Tibial nerve (tissue), 3 donors: ENCODE measurements around the gene HOXD9.

Source experiments
- POLR2A ChIP-seq, 2 donors: fragments of 450-650 bp; IDR thresholded peaks; one replicate each; pipeline ENCODE4 v1.6.1; 2017; ENCODE audit warnings: antibody characterized with exemption in 2 of 2, mild to moderate bottlenecking in 2 of 2, moderate library complexity in 2 of 2
- TF ChIP-seq, protein P1 (sequence below), 5 experiments: fragments of 200-600 bp in 3 of 5; fragments of 450-650 bp in 2 of 5; sonication (generic) in 3 of 5; IDR thresholded peaks; one replicate each; pipeline ENCODE4 v1.5.1; 2016 to 2019; ENCODE audit warnings: antibody characterized with exemption in 5 of 5, mild to moderate bottlenecking in 3 of 5, moderate library complexity in 2 of 5

DNA sequence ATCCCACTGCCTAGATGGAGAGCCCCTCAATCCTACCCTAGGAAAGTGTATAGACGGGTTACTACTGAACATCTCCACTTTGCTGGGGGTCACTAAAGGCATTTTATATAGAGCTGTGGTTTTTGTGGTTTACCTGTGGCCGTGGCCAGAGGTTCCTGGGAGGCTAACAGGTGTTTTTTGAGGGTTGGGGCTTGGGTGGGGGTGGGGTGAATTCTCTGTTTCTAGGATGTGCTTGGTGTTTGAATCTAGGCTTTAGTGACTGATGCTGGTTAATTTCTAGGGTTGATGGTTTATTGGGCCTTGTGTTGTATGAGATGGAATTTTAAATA, 14.7 kb downstream of the HOXD9 start:
- TF ChIP-seq, protein P1, sequence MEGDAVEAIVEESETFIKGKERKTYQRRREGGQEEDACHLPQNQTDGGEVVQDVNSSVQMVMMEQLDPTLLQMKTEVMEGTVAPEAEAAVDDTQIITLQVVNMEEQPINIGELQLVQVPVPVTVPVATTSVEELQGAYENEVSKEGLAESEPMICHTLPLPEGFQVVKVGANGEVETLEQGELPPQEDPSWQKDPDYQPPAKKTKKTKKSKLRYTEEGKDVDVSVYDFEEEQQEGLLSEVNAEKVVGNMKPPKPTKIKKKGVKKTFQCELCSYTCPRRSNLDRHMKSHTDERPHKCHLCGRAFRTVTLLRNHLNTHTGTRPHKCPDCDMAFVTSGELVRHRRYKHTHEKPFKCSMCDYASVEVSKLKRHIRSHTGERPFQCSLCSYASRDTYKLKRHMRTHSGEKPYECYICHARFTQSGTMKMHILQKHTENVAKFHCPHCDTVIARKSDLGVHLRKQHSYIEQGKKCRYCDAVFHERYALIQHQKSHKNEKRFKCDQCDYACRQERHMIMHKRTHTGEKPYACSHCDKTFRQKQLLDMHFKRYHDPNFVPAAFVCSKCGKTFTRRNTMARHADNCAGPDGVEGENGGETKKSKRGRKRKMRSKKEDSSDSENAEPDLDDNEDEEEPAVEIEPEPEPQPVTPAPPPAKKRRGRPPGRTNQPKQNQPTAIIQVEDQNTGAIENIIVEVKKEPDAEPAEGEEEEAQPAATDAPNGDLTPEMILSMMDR (IDR thresholded peaks at IDR 0.05): no peak
- no peak for TF ChIP-seq POLR2A (IDR thresholded peaks at IDR 0.05)
